H7 (cell line): Measurements from ENCODE around the gene NOL9. TPM values are rescaled to one million over a fixed set of nuclear protein-coding genes. Genes with fewer than 3 reads are reported as not detected.

Experiments
- DNase-seq: peaks from one replicate; pipeline ENCODE4 v3.0.0; 2012
- H3K27me3 ChIP-seq: 2 replicates; pipeline ENCODE4 v1.6.0; 2011; ENCODE audit warnings: mild to moderate bottlenecking, low read length; ENCODE audit not compliant: control insufficient read depth, insufficient read depth
- H3K36me3 ChIP-seq: replicated peaks from 2 replicates; pipeline ENCODE4 v1.5.1; 2011; ENCODE audit warnings: low read length; ENCODE audit not compliant: control insufficient read depth, insufficient read depth
- H3K4me3 ChIP-seq: 2 replicates; pipeline ENCODE4 v1.5.1; 2011; ENCODE audit warnings: low read depth, mild to moderate bottlenecking, control low read depth, low read length, moderate library complexity; ENCODE audit not compliant: insufficient read depth
- total RNA-seq: library from RNA; depleted of rRNA; stranded (reverse); fragments of >200 nt; shearing (Covaris generic); gene quantifications from 2 replicates; pipeline ENCODE4 v1.2.3, GENCODE V29; 2014

Gene NOL9
- total RNA-seq, 1 experiment from 2014 or later, result 32.7 TPM

- no peak for DNase-seq
- no peak overlapping the region for H3K4me3 ChIP-seq
- H3K36me3 ChIP-seq, result peaks cover 19% of the 10 kb centered on the region
- H3K27me3 ChIP-seq, result no peaks in the 10 kb centered on the region
Measured at GRCh38 chr1:6534248-6534822, 20.0 kb downstream of the NOL9 start.

GRCh38 chr1:6531996-6532395 lies 22.3 kb downstream of the NOL9 start:
- Histone ChIP-seq H3K27me3 (no peaks in the 10 kb centered on the region), H3K36me3 (peaks cover 29% of the 10 kb centered on the region), H3K4me3 (no peak overlapping the region)
- no peak for DNase-seq

- no peak for DNase-seq
- peaks cover 35% of the 10 kb centered on the region for H3K36me3 ChIP-seq
Measured at GRCh38 chr1:6530504-6531160, 23.7 kb downstream of the NOL9 start.

GRCh38 chr1:6528492-6528891 lies 25.8 kb downstream of the NOL9 start:
- H3K36me3 ChIP-seq, result peaks cover 36% of the 10 kb centered on the region
- H3K27me3 ChIP-seq, result no peaks in the 10 kb centered on the region

More at GRCh38 chr1:6530504-6531160, 23.7 kb downstream of the NOL9 start:
- no peaks in the 10 kb centered on the region for H3K27me3 ChIP-seq
- H3K4me3 ChIP-seq, result no peak overlapping the region

GRCh38 chr1:6526316-6526715 lies 28.0 kb downstream of the NOL9 start:
- no peak for DNase-seq
- Histone ChIP-seq H3K4me3 (no peak overlapping the region), H3K36me3 (peaks cover 23% of the 10 kb centered on the region), H3K27me3 (no peaks in the 10 kb centered on the region)

More at GRCh38 chr1:6528492-6528891, 25.8 kb downstream of the NOL9 start:
- H3K4me3 ChIP-seq, result no peak overlapping the region
- DNase-seq, result no peak

- H3K36me3 ChIP-seq, result peaks cover 14% of the 10 kb centered on the region
- H3K4me3 ChIP-seq, result no peak overlapping the region
- H3K27me3 ChIP-seq, result no peaks in the 10 kb centered on the region
- DNase-seq, result peak; percentile 89
Measured at GRCh38 chr1:6523566-6523965, 30.7 kb downstream of the NOL9 start.

GRCh38 chr1:6521536-6521935 lies 32.8 kb downstream of the NOL9 start:
- H3K36me3 ChIP-seq, result peaks cover 7% of the 10 kb centered on the region
- no peak for DNase-seq

GRCh38 chr1:6519935-6520671 lies 34.2 kb downstream of the NOL9 start:
- no peaks in the 10 kb centered on the region for H3K27me3 ChIP-seq
- H3K36me3 ChIP-seq, result no peaks in the 10 kb centered on the region
- DNase-seq, result peak; percentile 93
- no peak overlapping the region for H3K4me3 ChIP-seq

More at GRCh38 chr1:6521536-6521935, 32.8 kb downstream of the NOL9 start:
- H3K4me3 ChIP-seq, result no peak overlapping the region
- H3K27me3 ChIP-seq, result no peaks in the 10 kb centered on the region

GRCh38 chr1:6519491-6519934 lies 34.8 kb downstream of the NOL9 start:
- Histone ChIP-seq H3K36me3 (no peaks in the 10 kb centered on the region), H3K4me3 (no peak overlapping the region), H3K27me3 (no peaks in the 10 kb centered on the region)
- no peak for DNase-seq

- H3K36me3 ChIP-seq, result no peaks in the 10 kb centered on the region
- no peak for DNase-seq
- no peak overlapping the region for H3K4me3 ChIP-seq
- no peaks in the 10 kb centered on the region for H3K27me3 ChIP-seq
Measured at GRCh38 chr1:6517435-6517851, 36.9 kb downstream of the NOL9 start.

- H3K4me3 ChIP-seq, result no peak overlapping the region
- no peak for DNase-seq
- H3K27me3 ChIP-seq, result no peaks in the 10 kb centered on the region
- no peaks in the 10 kb centered on the region for H3K36me3 ChIP-seq
Measured at GRCh38 chr1:6515771-6516170, 38.5 kb downstream of the NOL9 start.

GRCh38 chr1:6513320-6513801 lies 41.0 kb downstream of the NOL9 start:
- no peaks in the 10 kb centered on the region for H3K27me3 ChIP-seq
- no peak overlapping the region for H3K4me3 ChIP-seq
- no peaks in the 10 kb centered on the region for H3K36me3 ChIP-seq
- DNase-seq, result peak; percentile 44

GRCh38 chr1:6512908-6513280 lies 41.4 kb downstream of the NOL9 start:
- no peaks in the 10 kb centered on the region for H3K36me3 ChIP-seq
- DNase-seq, result peak; percentile 57

GRCh38 chr1:6512245-6512907 lies 41.9 kb downstream of the NOL9 start:
- peak; percentile 44 for DNase-seq
- Histone ChIP-seq H3K4me3 (no peak overlapping the region), H3K27me3 (no peaks in the 10 kb centered on the region), H3K36me3 (no peaks in the 10 kb centered on the region)

More at GRCh38 chr1:6512908-6513280, 41.4 kb downstream of the NOL9 start:
- Histone ChIP-seq H3K4me3 (no peak overlapping the region), H3K27me3 (no peaks in the 10 kb centered on the region)
